Measurements from ENCODE around the gene NSUN4.
"Not testable (repeated sequence)": the region's sequence is repeated elsewhere in the genome, so short reads cannot be mapped to it uniquely, and the experiment has no call there.

The NSUN4 gene

DNA sequence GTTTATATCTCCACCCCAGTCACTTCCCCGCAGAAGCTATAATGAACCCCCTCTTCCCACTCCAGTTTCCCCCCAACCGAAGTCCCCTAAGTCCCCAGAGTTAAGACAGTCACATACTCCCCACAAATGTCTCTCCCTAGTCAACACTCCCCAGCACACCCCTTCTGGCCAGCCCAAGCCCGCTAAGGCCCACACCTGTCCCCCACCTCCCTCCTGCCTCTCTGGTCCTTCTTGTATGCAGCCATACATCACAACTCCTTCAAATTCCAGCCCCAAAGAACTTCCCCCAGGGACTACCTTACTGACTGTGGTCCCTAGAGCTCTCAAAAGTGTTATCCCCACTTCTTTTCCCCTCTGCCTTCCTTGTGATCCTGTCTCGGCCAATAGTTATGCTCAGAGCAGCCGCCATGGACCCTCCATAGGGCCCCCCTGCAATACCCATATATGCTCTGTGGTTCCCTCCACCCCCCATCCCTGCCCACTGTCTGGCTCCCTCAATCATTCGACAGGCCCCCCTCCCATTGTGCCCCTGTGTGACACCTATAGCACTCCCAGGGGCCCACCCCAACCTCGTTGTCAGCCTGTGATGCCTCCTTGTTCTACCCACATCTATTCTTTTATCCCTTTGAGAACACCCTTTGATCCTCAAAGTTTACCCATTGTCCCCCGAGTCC lies 2.2 kb downstream of the NSUN4 start:
- TF ChIP-seq, protein P1, sequence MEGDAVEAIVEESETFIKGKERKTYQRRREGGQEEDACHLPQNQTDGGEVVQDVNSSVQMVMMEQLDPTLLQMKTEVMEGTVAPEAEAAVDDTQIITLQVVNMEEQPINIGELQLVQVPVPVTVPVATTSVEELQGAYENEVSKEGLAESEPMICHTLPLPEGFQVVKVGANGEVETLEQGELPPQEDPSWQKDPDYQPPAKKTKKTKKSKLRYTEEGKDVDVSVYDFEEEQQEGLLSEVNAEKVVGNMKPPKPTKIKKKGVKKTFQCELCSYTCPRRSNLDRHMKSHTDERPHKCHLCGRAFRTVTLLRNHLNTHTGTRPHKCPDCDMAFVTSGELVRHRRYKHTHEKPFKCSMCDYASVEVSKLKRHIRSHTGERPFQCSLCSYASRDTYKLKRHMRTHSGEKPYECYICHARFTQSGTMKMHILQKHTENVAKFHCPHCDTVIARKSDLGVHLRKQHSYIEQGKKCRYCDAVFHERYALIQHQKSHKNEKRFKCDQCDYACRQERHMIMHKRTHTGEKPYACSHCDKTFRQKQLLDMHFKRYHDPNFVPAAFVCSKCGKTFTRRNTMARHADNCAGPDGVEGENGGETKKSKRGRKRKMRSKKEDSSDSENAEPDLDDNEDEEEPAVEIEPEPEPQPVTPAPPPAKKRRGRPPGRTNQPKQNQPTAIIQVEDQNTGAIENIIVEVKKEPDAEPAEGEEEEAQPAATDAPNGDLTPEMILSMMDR (IDR thresholded peaks at IDR 0.05; ENCODE audit: low read depth, low read length) = no peak
- DNase-seq (ENCODE audit: low read depth in 2 of 2) = no peak
- H3K4me3 ChIP-seq (replicated peaks in 1 of 2; ENCODE audit: low read depth in 2 of 2, low read length in 2 of 2) = no peak overlapping the region

DNA sequence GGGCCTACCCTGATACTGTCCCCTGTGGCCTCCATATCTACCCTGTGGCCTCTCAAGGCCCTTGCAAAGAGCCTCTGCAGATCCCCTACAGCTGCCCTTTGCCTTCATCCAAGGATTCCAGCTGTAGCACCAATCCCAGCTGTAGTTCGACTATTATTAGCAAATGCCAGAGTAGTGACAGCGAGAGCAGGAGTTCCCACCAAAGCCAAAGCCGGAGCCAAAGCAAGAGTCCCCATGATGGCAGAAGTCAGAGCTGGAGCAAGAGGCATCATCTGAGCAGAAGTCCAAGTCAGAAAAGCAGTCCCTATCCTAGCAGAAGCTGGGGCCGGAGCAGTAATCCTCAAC lies 2.7 kb downstream of the NSUN4 start:
- TF ChIP-seq, protein P1 (IDR thresholded peaks at IDR 0.05; ENCODE audit: low read depth, low read length) = no peak
- no peak for DNase-seq (ENCODE audit: low read depth in 2 of 2)
- no peak overlapping the region for H3K4me3 ChIP-seq (replicated peaks in 1 of 2; ENCODE audit: low read depth in 2 of 2, low read length in 2 of 2)

DNA sequence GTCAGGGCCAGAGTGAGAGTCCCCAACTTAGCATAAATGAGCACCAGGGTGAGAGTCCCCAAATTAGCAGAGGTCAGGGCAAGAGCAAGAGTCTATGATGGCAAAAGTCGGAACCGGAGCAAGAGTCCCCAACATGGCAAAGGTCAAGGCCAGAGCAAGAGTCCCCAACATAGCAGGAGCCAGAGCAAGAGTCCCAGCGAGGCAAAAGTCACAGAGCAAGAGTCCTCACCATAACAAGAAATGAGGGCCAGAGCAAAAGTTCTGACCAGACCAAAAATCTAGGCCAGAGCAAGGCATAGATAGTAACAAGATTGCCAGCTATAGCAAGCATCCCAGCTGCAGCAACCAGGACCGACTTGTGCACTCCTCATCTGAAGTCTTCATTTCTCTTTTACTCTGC lies 3.1 kb downstream of the NSUN4 start:
- TF ChIP-seq, protein P1 (IDR thresholded peaks at IDR 0.05; ENCODE audit: low read depth, low read length) = no peak
- H3K4me3 ChIP-seq (replicated peaks in 1 of 2; ENCODE audit: low read depth in 2 of 2, low read length in 2 of 2) = no peak overlapping the region
- no peak for DNase-seq (ENCODE audit: low read depth in 2 of 2)

DNA sequence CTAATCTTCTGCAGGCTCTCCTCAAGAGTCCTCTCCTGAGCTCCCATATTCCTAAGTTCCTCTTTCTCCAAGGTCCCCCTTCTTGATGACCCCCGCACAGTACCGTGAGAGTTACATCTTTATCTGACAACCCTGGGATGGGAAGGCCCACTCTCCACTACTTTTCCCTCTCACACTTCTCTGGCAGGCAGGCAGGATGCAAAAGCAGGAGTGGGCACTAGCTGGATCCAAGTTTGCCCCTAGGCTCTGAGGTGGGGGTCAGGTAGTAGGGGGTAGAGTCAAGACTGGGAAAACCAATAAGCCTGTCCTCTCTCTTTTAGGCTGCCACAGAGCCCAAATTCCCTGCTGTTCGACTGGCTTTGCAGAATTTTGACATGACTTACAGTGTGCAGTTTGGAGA lies 3.9 kb downstream of the NSUN4 start:
- TF ChIP-seq, protein P1 (IDR thresholded peaks at IDR 0.05; ENCODE audit: low read depth, low read length) = no peak
- DNase-seq (ENCODE audit: low read depth in 2 of 2) = no peak
- no peak overlapping the region for H3K4me3 ChIP-seq (replicated peaks in 1 of 2; ENCODE audit: low read depth in 2 of 2, low read length in 2 of 2)

DNA sequence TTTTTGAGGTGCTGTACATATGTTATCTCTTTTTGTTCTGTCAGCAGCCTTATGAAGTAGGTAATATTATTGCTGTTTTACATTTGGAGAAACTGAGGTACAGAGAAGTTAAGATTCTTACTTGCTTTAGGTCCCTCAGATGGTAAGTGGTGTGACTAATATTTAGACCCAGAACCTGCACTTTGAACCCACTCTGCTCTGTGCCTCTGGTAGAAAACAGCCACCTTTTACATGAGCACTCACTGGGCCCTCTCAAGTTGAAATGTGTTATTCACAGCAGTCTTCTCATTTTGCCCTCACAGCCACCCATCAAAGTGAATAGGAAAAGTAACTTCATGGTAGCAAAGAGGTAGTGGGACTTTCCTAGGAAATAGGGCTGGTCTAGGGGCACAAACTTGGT lies 4.7 kb downstream of the NSUN4 start:
- DNase-seq (ENCODE audit: low read depth in 2 of 2) = no peak
- TF ChIP-seq, protein P1 (IDR thresholded peaks at IDR 0.05; ENCODE audit: low read depth, low read length) = no peak
- H3K4me3 ChIP-seq (replicated peaks in 1 of 2; ENCODE audit: low read depth in 2 of 2, low read length in 2 of 2) = no peak overlapping the region

DNA sequence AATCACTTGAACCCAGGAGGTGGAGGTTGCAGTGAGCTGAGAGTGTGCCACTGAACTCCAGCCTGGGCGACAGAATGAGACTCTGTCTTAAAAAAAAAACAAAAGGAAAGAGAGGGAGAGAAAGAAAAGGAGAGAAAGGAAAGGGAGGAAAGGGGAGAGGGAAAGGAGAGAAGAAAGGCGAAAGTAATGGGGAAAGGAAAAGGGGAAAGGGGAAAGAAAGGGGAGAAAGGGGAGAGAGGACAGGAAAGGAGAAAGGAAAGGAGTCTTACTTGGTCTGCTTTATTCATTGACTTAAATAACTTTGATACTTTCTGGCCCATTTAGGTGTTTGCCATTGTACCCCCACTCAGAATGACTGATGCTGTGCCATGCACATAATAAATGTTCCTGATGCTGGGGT lies 11.8 kb downstream of the NSUN4 start:
- TF ChIP-seq, protein P1 (IDR thresholded peaks at IDR 0.05; ENCODE audit: low read depth, low read length) = no peak
- DNase-seq (ENCODE audit: low read depth in 2 of 2) = no peak
- H3K4me3 ChIP-seq (replicated peaks in 1 of 2; ENCODE audit: low read depth in 2 of 2, low read length in 2 of 2) = no peak overlapping the region

DNA sequence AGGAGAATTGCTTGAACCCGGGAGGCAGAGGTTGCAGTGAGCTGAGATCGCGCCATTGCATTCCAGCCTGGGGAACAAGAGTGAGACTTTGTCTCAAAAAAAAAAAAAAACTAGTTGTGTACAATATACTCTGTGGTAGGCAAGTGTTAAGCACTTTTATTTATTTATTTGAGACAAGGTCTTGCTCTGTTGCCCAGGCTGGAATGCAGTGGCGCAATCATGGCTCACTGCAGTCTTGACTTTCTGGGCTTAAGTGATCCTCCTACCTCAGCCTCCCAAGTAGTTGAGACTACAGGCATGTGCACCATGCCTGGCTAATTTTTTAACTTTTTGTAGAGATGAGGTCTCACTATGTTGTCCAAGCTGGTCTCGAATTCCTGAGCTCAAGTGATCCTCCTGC lies 15.3 kb downstream of the NSUN4 start:
- not testable (repeated sequence) for H3K4me3 ChIP-seq (replicated peaks in 1 of 2; ENCODE audit: low read depth in 2 of 2, low read length in 2 of 2); DNase-seq (ENCODE audit: low read depth in 2 of 2)

Measured in cardiac fibroblast (primary cell).